EL (cell line): ENCODE measurements around the gene OGFR.
"Not testable (repeated sequence)": the region's sequence is repeated elsewhere in the genome, so short reads cannot be mapped to it uniquely, and the experiment has no call there.

Source experiments
- DNase-seq: peaks from one replicate; pipeline ENCODE4 v3.0.0-alpha.2; 2016

The OGFR gene

GRCh38 chr20:62840244-62841197, 35.9 kb downstream of the OGFR start:
- DNase-seq, result no peak

GRCh38 chr20:62841705-62842212, 37.1 kb downstream of the OGFR start:
- no peak for DNase-seq

GRCh38 chr20:62843656-62844055, 39.0 kb downstream of the OGFR start:
- no peak for DNase-seq

GRCh38 chr20:62844182-62844581, 39.5 kb downstream of the OGFR start:
- DNase-seq, result no peak

- no peak for DNase-seq
Observed at GRCh38 chr20:62845416-62846160, 41.0 kb downstream of the OGFR start.

- DNase-seq, result no peak
Observed at GRCh38 chr20:62846166-62846890, 41.7 kb downstream of the OGFR start.

GRCh38 chr20:62848917-62849316, 44.3 kb downstream of the OGFR start:
- DNase-seq, result not testable (repeated sequence)

GRCh38 chr20:62849431-62849830, 44.8 kb downstream of the OGFR start:
- no peak for DNase-seq

GRCh38 chr20:62850333-62850974, 45.8 kb downstream of the OGFR start:
- DNase-seq, result no peak

GRCh38 chr20:62852196-62852595, 47.6 kb downstream of the OGFR start:
- no peak for DNase-seq

GRCh38 chr20:62852841-62853240, 48.2 kb downstream of the OGFR start:
- DNase-seq, result no peak

- DNase-seq, result not testable (repeated sequence)
Observed at GRCh38 chr20:62853304-62853703, 48.7 kb downstream of the OGFR start.

- DNase-seq, result no peak
Observed at GRCh38 chr20:62854121-62854520, 49.5 kb downstream of the OGFR start.

- no peak for DNase-seq
Observed at GRCh38 chr20:62855120-62855519, 50.5 kb downstream of the OGFR start.

GRCh38 chr20:62856931-62857619, 52.4 kb downstream of the OGFR start:
- DNase-seq, result no peak

- no peak for DNase-seq
Observed at GRCh38 chr20:62858058-62858830, 53.6 kb downstream of the OGFR start.

- no peak for DNase-seq
Observed at GRCh38 chr20:62859721-62860120, 55.1 kb downstream of the OGFR start.

- DNase-seq, result peak; percentile 51
Observed at GRCh38 chr20:62860391-62860923, 55.8 kb downstream of the OGFR start.

- DNase-seq, result peak; percentile 28
Observed at GRCh38 chr20:62860924-62861691, 56.5 kb downstream of the OGFR start.
